Measurements from ENCODE around the gene CDKN1C. TPM values are rescaled to one million over a fixed set of nuclear protein-coding genes. Genes with fewer than 3 reads are reported as not detected.

The CDKN1C gene
- total RNA-seq, 4 donors from 2014 or later: 14.3 to 50.9 (median 37.3) TPM

DNA sequence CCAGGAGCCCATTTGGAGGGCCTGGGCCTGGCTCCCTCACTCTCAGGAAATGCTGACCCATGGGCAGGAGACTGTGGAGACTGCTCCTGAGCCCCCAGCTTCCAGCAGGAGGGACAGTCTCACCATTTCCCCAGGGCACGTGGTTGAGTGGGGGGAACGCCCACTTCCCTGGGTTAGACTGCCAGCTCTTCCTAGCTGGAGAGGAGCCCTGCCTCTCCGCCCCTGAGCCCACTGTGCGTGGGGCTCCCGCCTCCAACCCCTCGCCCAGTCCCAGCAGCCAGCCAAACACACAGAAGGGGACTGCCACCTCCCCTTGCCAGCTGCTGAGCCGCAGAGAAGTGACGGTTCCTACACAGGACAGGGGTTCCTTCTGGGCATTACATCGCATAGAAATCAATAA lies 37.1 kb downstream of the CDKN1C start:
- Histone ChIP-seq H3K4me3 (no peak overlapping the region), H3K27me3 (no peaks in the 10 kb centered on the region), H3K27ac (no peak overlapping the region), H3K9me3 (no peaks in the 10 kb centered on the region), H3K36me3 (no peaks in the 10 kb centered on the region), H3K4me1 (peaks cover 9% of the 10 kb centered on the region)
- WGBS: 71% methylated on average over 7 of the region's 9 CpGs
- TF ChIP-seq, protein P1, sequence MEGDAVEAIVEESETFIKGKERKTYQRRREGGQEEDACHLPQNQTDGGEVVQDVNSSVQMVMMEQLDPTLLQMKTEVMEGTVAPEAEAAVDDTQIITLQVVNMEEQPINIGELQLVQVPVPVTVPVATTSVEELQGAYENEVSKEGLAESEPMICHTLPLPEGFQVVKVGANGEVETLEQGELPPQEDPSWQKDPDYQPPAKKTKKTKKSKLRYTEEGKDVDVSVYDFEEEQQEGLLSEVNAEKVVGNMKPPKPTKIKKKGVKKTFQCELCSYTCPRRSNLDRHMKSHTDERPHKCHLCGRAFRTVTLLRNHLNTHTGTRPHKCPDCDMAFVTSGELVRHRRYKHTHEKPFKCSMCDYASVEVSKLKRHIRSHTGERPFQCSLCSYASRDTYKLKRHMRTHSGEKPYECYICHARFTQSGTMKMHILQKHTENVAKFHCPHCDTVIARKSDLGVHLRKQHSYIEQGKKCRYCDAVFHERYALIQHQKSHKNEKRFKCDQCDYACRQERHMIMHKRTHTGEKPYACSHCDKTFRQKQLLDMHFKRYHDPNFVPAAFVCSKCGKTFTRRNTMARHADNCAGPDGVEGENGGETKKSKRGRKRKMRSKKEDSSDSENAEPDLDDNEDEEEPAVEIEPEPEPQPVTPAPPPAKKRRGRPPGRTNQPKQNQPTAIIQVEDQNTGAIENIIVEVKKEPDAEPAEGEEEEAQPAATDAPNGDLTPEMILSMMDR (IDR thresholded peaks at IDR 0.05): no peak
- TF ChIP-seq POLR2AphosphoS5 (IDR thresholded peaks at IDR 0.05): no peak
- no peak for TF ChIP-seq POLR2A (IDR thresholded peaks at IDR 0.05)
- TF ChIP-seq EP300 (IDR thresholded peaks at IDR 0.05): no peak
- DNase-seq (ENCODE audit: low spot score in 2 of 2): no peak

DNA sequence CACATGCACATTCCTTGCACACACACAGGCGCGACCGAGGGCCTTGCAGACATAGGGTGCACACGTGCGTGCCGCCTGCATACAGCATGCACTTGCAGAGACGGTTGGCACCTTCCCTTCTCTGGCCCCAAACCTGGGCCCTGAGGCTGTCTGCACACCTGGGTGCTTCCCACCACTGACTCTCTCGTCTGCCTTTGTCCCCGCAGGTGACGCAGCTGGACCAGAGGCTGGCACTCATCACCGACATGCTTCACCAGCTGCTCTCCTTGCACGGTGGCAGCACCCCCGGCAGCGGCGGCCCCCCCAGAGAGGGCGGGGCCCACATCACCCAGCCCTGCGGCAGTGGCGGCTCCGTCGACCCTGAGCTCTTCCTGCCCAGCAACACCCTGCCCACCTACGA lies 38.0 kb downstream of the CDKN1C start:
- Histone ChIP-seq H3K36me3 (no peaks in the 10 kb centered on the region), H3K4me1 (peaks cover 9% of the 10 kb centered on the region), H3K4me3 (no peak overlapping the region), H3K9me3 (no peaks in the 10 kb centered on the region), H3K27ac (no peak overlapping the region), H3K27me3 (no peaks in the 10 kb centered on the region)
- no peak for TF ChIP-seq POLR2AphosphoS5 (IDR thresholded peaks at IDR 0.05)
- TF ChIP-seq EP300 (IDR thresholded peaks at IDR 0.05): no peak
- TF ChIP-seq, protein P1 (IDR thresholded peaks at IDR 0.05): no peak
- no peak for TF ChIP-seq POLR2A (IDR thresholded peaks at IDR 0.05)
- WGBS: 82% methylated on average over 11 of the region's 21 CpGs
- no peak for DNase-seq (ENCODE audit: low spot score in 2 of 2)

DNA sequence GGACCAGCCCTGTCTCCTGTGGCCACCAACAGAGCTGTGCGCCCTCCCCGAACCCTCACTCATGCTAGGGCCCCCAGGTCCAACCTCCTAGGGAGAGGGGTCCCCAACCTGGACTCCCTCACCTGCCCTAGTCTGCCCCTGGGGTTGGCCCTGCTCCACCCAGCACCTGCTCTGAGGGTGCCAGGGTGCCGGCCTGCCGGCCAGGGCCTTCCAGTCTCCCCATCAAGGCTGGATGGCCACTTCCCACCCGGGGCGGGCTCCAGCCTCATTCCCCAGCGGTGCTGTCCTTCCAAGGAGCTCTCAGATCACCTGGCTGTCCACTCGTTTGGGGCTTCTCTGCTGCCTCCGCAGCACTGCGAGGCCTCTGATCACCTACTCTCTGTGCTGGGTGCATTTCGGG lies 39.1 kb downstream of the CDKN1C start:
- DNase-seq (ENCODE audit: low spot score in 2 of 2): no peak
- Histone ChIP-seq H3K36me3 (no peaks in the 10 kb centered on the region), H3K4me1 (peaks cover 9% of the 10 kb centered on the region), H3K9me3 (no peaks in the 10 kb centered on the region), H3K27me3 (no peaks in the 10 kb centered on the region), H3K4me3 (no peak overlapping the region), H3K27ac (no peak overlapping the region)
- WGBS: 95% methylated on average over 9 of the region's 11 CpGs
- no peak for TF ChIP-seq POLR2A (IDR thresholded peaks at IDR 0.05)
- no peak for TF ChIP-seq POLR2AphosphoS5 (IDR thresholded peaks at IDR 0.05)
- TF ChIP-seq EP300 (IDR thresholded peaks at IDR 0.05): no peak
- TF ChIP-seq, protein P1 (IDR thresholded peaks at IDR 0.05): no peak

DNA sequence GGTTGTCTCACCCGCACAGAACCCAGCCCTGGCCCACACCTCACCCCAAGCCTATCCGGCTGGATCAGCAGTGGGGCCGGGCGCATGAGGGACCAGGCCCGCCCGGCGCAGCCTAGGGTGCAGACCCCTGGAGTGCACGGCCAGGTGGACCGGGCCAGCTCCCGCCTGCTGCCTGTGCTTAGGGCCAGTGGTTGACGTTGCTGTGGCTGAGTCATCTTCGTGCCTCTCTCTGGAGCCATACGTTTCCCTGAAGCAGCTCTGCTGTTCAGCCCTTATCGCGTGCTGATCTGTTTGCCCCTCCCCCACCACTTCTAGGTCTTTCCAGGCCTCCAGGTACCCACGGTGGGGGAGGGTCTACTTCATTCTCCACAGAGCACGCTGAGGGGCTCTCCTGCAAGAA lies 39.5 kb downstream of the CDKN1C start:
- Histone ChIP-seq H3K4me3 (no peak overlapping the region), H3K36me3 (no peaks in the 10 kb centered on the region), H3K27ac (no peak overlapping the region), H3K9me3 (no peaks in the 10 kb centered on the region), H3K27me3 (no peaks in the 10 kb centered on the region), H3K4me1 (peaks cover 9% of the 10 kb centered on the region)
- TF ChIP-seq POLR2AphosphoS5 (IDR thresholded peaks at IDR 0.05) (no peak), EP300 (IDR thresholded peaks at IDR 0.05) (no peak)
- TF ChIP-seq, protein P1 (IDR thresholded peaks at IDR 0.05): no peak
- WGBS: 63% methylated on average over 6 of the region's 17 CpGs
- DNase-seq (ENCODE audit: low spot score in 2 of 2): no peak

DNA sequence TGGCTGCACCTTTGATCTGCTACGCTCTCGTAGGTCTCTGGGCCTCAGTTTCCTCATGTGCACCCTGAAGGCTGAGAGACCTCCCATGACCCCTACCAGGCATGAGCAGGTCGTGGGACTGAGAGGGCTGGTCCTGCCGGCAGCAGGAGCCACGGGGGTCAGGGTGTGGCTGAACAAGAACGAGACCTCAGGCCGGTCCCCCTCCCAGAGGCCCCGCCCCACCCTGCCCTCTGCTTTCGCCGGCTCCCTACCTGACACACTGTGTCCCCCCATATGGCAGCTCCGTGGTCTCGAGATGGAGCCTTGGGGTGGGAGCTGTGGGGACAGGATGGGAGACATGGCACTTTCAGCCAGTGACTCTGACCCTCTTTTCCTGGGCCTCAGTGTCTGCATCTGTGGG lies 40.6 kb downstream of the CDKN1C start:
- no peaks in the 10 kb centered on the region for H3K9me3 ChIP-seq
- H3K4me1 ChIP-seq: peaks cover 9% of the 10 kb centered on the region
- H3K36me3 ChIP-seq: no peaks in the 10 kb centered on the region
- TF ChIP-seq, protein P1 (IDR thresholded peaks at IDR 0.05): no peak
- TF ChIP-seq POLR2AphosphoS5 (IDR thresholded peaks at IDR 0.05): no peak
- no peak for TF ChIP-seq EP300 (IDR thresholded peaks at IDR 0.05)
- no peak for TF ChIP-seq POLR2A (IDR thresholded peaks at IDR 0.05)
- H3K4me3 ChIP-seq: no peak overlapping the region
- no peak for DNase-seq (ENCODE audit: low spot score in 2 of 2)
- no peak overlapping the region for H3K27ac ChIP-seq
- H3K27me3 ChIP-seq: no peaks in the 10 kb centered on the region
- WGBS: 83% methylated on average over 6 of the region's 12 CpGs
